ENCODE results near the gene RNF19B. TPM values are rescaled to one million over a fixed set of nuclear protein-coding genes. Genes with fewer than 3 reads are reported as not detected.

RNF19B gene, protein sequence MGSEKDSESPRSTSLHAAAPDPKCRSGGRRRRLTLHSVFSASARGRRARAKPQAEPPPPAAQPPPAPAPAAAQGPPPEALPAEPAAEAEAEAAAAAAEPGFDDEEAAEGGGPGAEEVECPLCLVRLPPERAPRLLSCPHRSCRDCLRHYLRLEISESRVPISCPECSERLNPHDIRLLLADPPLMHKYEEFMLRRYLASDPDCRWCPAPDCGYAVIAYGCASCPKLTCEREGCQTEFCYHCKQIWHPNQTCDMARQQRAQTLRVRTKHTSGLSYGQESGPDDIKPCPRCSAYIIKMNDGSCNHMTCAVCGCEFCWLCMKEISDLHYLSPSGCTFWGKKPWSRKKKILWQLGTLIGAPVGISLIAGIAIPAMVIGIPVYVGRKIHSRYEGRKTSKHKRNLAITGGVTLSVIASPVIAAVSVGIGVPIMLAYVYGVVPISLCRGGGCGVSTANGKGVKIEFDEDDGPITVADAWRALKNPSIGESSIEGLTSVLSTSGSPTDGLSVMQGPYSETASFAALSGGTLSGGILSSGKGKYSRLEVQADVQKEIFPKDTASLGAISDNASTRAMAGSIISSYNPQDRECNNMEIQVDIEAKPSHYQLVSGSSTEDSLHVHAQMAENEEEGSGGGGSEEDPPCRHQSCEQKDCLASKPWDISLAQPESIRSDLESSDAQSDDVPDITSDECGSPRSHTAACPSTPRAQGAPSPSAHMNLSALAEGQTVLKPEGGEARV
- total RNA-seq, result 10 to 100 TPM in 6 of 8 experiments, 1 to 10 TPM in 2; 6.4 to 26.1 (median 22.3) TPM

DNA sequence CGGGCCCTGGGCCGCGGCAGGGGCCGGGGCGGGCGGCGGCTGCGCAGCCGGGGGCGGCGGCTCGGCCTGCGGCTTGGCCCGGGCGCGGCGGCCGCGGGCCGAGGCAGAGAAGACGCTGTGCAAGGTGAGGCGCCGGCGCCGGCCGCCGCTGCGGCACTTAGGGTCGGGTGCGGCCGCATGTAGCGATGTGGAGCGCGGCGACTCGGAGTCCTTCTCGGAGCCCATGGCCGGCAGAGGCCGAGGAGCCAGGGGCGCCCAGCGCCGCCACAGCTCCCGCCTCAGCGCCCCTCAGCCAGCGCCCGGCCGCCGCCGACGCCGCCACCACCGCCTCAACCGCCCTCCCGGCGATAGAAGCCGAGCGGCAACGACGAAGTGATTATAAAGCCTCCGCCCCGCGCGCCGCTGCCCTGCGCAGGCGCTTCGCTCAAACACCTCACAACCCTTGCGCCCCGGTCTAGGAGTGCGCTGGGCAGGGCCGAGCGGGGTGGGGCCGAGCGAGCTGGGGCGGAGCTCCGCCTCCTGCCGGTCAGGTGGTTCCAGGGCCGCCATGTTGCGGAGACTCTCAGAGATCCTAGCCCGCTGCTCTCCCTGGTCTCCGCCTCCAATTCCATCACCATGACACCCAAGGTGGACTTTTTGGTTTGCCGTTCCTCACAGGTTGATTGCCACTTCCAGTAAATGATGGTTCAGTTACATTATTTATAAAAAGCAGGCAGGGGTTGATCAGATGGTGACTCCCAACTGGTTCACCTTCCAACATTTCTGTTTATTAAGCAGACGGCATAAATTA, at the start of gene RNF19B:
Gene RNF19B, minus strand, starts transcription at position 349 of the 790 bp plus-strand sequence. Its CDS starts 124 bp downstream, at position 225.
- in situ Hi-C loops (cut with MboI; ENCODE audit: low pct_unique_long_range_greater_than_20kb in 2 of 9, low sequenced_read_pairs in 9 of 9, unreplicated experiment in 9 of 9), result no loop called here
- WGBS, 10 experiments, result 0 to 40% (median 9%) methylated on average over 1 to 12 of the region's 83 CpGs; no CpG with 5 or more reads in 2 of the 10 experiments
- H3K27ac ChIP-seq, result peak within 1 kb of the TSS; percentile 63 to 69
- peak; percentile 84 to 95 (median 94) for ATAC-seq (replicated peaks in 6 of 8)
- H3K4me1 ChIP-seq (replicated peaks in 1 of 2), result peaks cover 14 to 18% of the 10 kb centered on the region in 2 donors
- peak within 1 kb of the TSS; percentile 48 to 81 (median 69) for H3K4me3 ChIP-seq

DNA sequence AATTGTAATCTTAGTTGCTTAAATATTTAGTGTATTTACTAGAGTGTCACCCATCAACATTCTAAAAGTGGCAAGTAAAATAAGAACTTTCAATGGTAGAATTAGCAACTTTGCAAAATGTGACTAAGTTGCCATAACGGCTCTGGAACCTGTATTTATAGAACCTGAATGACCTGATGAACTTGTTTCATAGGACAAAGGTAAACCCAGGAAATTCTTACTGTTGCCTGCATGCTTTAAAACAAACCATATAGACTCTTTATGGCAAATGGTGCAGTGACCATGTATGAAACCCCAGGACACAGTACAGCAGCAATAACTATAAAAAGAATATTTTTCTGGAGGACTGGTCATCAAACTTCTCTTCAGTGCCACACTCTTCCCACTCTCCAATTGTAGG, 49.2 kb upstream of the RNF19B start:
- Histone ChIP-seq H3K27ac (no peak overlapping the region), H3K4me1 (replicated peaks in 1 of 2) (peaks cover 0 to 5% of the 10 kb centered on the region in 2 donors), H3K4me3 (no peak overlapping the region)
- WGBS, 10 experiments, result 63 to 100% (median 88%) methylated on average over 1 of the region's 1 CpG; no CpG with 5 or more reads in 1 of the 10 experiments
- no peak for ATAC-seq (replicated peaks in 6 of 8)
- in situ Hi-C loops (cut with MboI; ENCODE audit: low pct_unique_long_range_greater_than_20kb in 2 of 9, low sequenced_read_pairs in 9 of 9, unreplicated experiment in 9 of 9), result no loop called here

DNA sequence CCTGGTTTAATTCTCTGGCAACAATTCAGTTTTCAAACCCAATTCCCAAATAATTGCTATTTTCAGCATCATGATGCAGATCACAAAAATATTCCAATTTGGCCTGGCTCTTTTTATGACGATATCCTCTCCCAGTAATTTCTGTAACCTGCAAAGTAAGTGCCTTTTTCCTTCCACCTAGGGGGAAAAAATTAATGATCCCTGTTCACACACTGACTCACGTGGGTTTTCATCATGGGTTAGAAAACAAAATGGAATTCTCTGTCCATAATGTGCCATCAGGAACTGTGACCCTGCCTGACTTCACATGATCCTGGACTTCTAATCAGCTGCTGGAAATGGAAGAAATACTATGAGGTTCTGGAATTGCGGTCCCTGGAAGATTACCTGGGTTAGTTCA, 47.6 kb upstream of the RNF19B start:
- H3K4me1 ChIP-seq (replicated peaks in 1 of 2), result peaks cover 0 to 5% of the 10 kb centered on the region in 2 donors
- WGBS, 10 experiments, result 10 to 100% (median 91%) methylated on average over 1 to 3 of the region's 3 CpGs; no CpG with 5 or more reads in 1 of the 10 experiments
- no peak for ATAC-seq (replicated peaks in 6 of 8)
- in situ Hi-C loops (cut with MboI; ENCODE audit: low pct_unique_long_range_greater_than_20kb in 2 of 9, low sequenced_read_pairs in 9 of 9, unreplicated experiment in 9 of 9), result no loop called here
- H3K27ac ChIP-seq, result no peak overlapping the region
- H3K4me3 ChIP-seq, result no peak overlapping the region

DNA sequence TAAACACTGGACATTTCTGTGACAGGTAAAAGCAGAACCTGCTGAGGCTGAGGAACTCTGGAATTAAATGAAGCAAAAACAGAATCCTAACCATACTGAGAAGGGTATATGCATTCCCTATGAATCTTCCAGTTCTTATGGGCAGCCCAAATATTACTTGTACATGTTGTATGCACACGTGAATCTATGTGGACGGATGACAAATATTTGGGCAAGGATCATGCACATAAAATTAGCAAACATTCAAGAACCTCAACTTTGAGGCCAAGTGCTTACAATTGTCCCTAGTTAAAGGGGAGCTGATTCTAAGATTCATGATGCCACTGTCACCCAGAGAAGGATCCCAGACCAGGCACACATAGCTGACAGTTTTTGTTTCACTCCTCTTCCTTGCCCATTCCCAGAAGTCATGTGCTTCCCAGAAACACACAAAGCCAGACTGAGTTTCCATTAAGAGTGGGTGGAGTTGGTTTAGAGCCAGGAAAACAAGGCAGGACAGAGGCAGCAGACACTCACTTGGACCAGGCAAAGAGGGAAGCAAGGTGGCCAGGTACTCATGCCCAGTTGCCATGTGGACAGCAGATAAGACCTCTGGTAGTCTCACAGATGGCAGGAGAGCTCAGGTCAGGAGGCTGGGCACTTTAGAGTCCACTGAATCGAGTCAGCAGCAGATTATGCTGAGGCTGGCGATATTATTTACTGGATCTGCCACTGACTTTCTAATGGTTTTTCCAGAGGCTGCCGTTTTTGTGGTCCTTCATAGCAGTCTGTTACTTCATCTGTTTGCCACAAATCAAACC, 46.5 kb upstream of the RNF19B start:
- peak; percentile 50 to 73 (median 55) for ATAC-seq (replicated peaks in 6 of 8)
- Histone ChIP-seq H3K27ac (no peak overlapping the region), H3K4me3 (no peak overlapping the region), H3K4me1 (replicated peaks in 1 of 2) (peaks cover 1 to 5% of the 10 kb centered on the region in 2 donors)
- in situ Hi-C loops (cut with MboI; ENCODE audit: low pct_unique_long_range_greater_than_20kb in 2 of 9, low sequenced_read_pairs in 9 of 9, unreplicated experiment in 9 of 9), result no loop called here
- 8 to 97% (median 78%) methylated on average over 2 to 5 of the region's 5 CpGs; no CpG with 5 or more reads in 1 of the 10 experiments for WGBS, 10 experiments

DNA sequence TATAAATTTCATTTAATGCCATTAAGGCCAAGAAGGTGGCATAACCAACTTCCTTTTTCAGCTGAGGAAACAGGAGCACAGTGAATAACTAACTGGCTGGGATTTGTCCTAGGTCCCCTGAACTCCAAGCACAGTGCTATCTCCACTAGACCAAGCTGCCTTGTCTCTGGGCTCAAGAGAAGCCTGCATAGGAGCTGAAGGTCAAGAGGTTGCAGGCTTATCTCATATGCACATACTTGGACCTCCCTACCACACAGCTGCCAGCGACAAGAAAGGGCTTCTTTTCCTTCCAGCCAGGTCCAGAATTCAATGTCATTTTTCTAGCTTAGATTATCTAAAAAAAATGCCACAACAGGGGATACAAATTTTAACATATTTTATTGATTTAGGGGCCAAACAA, 45.0 kb upstream of the RNF19B start:
- no peak overlapping the region for H3K27ac ChIP-seq
- in situ Hi-C loops (cut with MboI; ENCODE audit: low pct_unique_long_range_greater_than_20kb in 2 of 9, low sequenced_read_pairs in 9 of 9, unreplicated experiment in 9 of 9), result loop anchor here in 1 of 9 experiments (10.0 kb wide), 1 partner anchor 75 kb away; no protein-coding TSS in a partner anchor
- ATAC-seq (replicated peaks in 6 of 8), result no peak
- H3K4me3 ChIP-seq, result no peak overlapping the region
- H3K4me1 ChIP-seq (replicated peaks in 1 of 2), result peaks cover 0 to 8% of the 10 kb centered on the region in 2 donors
- WGBS, 10 experiments, result 0 to 17% methylated on average over 1 of the region's 1 CpG; no CpG with 5 or more reads in 8 of the 10 experiments

DNA sequence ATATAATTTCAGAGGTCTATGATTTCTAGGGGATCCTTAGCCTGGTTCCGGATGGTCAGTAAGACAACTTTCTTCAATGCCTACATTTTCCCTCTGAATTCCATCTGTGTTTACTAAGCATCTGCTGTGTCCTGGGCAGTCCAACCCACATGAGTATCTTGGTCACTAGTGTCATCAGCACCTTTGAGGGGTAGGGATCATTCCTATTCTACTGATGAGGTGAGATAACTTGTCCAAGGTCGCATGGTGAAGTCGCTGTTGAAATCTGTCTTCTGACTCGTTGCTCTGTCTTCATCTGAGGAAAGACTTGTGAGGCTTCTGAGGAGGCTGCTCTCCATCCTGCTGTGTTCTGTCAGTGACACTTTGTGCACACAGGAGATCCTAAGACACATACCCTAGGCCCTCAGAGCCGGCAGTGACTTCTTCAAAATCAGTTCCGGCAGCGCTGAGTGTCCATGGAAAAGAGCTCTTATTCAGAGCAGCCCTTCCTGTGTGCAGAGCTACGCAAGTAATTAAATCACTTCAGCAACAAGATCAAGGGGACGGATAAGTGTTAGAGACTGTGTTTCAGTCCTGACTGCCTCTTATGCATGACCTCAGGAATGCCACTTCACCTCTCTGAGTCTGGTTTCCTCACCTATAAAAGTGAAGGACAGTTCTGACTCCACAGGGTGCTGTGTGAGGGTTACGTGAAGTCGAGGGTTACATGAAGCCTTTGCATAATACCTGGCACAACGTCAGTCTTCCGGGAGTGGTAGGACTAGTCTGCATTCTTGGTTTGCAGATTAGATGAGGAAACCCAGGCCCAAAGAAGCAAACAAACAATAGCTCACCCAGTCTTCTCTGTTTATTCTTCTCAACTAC, 43.7 kb upstream of the RNF19B start:
- ATAC-seq (replicated peaks in 6 of 8), result peak in 1 of 8 experiments; percentile 4
- Histone ChIP-seq H3K27ac (no peak overlapping the region), H3K4me3 (no peak overlapping the region), H3K4me1 (replicated peaks in 1 of 2) (peaks cover 0 to 8% of the 10 kb centered on the region in 2 donors)
- 33 to 100% (median 87%) methylated on average over 1 to 13 of the region's 13 CpGs for WGBS, 10 experiments
- in situ Hi-C loops (cut with MboI; ENCODE audit: low pct_unique_long_range_greater_than_20kb in 2 of 9, low sequenced_read_pairs in 9 of 9, unreplicated experiment in 9 of 9), result loop anchor here in 1 of 9 experiments (10.0 kb wide), 1 partner anchor 73 kb away; no protein-coding TSS in a partner anchor

DNA sequence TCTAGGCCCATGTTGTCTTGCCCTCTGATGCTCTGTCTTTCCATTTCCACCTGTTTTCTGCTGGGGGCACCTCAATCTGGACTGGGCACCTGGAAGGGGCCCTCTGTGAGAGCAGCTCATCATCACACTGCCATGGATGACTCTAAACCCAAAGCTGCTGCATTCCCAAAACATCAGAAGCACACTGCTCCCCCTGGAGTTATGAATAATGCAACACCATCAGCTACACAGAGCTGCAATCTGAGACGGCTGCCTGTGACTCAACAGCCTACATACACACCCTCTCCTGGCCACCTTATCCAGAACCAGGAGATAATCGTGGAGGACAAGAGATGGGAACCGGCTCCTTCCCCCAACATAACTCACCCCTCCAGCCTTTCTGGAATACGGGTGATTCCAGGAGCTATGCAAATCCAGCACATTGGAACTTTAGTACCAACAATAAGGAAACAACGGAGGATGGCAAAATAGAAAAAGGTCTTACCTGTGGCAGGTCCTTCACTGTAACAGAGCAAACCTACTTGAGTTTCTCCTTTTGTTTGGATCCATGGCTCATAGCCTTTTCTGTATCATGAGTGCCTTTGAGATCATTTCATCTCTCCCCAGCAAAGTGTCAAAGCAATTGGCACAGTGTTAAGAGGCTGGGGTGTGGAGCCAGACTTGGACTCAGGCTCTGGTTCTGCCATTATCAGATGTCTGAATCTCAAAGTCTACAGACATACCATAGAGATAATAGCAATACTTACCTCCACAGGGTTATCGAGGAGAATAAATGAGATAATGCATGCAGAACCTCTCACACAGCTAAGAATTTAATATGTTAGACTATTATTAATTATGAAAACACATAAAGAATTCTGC, 42.8 kb upstream of the RNF19B start:
- in situ Hi-C loops (cut with MboI; ENCODE audit: low pct_unique_long_range_greater_than_20kb in 2 of 9, low sequenced_read_pairs in 9 of 9, unreplicated experiment in 9 of 9), result loop anchor here in 1 of 9 experiments (10.0 kb wide), 1 partner anchor 73 kb away; no protein-coding TSS in a partner anchor
- no peak overlapping the region for H3K27ac ChIP-seq
- peak; percentile 85 to 93 (median 90) for ATAC-seq (replicated peaks in 6 of 8)
- WGBS, 10 experiments, result 17 to 100% (median 73%) methylated on average over 1 to 6 of the region's 6 CpGs; no CpG with 5 or more reads in 1 of the 10 experiments
- peaks cover 0 to 8% of the 10 kb centered on the region in 2 donors for H3K4me1 ChIP-seq (replicated peaks in 1 of 2)
- H3K4me3 ChIP-seq, result no peak overlapping the region

DNA sequence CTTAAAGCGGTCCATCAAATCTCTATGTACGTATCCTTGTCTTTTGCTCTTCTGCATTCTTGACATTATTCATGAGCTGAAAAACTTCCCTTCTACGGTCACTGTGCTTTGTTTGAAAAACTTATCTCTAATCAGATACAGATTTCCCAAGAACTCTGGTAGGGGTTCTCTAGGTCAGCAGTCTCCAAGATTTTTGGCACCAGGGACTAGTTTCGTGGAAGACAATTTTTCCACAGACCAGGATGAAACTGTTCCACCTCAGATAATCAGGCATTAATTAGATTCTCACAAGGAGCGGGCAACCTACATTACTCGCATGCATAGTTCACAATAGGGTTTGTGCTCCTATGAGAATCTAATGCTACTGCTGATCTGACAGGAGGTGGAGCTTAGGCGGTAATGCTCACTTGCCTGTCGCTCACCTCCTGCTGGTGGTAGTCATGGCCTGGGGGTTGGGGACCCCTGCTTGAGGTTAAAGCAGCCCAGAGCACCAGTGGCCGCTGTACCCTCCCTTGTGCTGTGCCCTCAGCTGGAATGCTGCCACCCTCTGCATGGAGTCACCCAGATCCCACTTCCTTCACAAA, 41.3 kb upstream of the RNF19B start:
- Histone ChIP-seq H3K27ac (no peak overlapping the region), H3K4me1 (replicated peaks in 1 of 2) (peaks cover 0 to 8% of the 10 kb centered on the region in 2 donors), H3K4me3 (no peak overlapping the region)
- ATAC-seq (replicated peaks in 6 of 8), result peak in 2 of 8 experiments; percentile 17 to 29
- 55 to 100% (median 80%) methylated on average over 1 to 9 of the region's 9 CpGs; no CpG with 5 or more reads in 1 of the 10 experiments for WGBS, 10 experiments
- in situ Hi-C loops (cut with MboI; ENCODE audit: low pct_unique_long_range_greater_than_20kb in 2 of 9, low sequenced_read_pairs in 9 of 9, unreplicated experiment in 9 of 9), result loop anchor here in 1 of 9 experiments (10.0 kb wide), 1 partner anchor 71 kb away; no protein-coding TSS in a partner anchor

DNA sequence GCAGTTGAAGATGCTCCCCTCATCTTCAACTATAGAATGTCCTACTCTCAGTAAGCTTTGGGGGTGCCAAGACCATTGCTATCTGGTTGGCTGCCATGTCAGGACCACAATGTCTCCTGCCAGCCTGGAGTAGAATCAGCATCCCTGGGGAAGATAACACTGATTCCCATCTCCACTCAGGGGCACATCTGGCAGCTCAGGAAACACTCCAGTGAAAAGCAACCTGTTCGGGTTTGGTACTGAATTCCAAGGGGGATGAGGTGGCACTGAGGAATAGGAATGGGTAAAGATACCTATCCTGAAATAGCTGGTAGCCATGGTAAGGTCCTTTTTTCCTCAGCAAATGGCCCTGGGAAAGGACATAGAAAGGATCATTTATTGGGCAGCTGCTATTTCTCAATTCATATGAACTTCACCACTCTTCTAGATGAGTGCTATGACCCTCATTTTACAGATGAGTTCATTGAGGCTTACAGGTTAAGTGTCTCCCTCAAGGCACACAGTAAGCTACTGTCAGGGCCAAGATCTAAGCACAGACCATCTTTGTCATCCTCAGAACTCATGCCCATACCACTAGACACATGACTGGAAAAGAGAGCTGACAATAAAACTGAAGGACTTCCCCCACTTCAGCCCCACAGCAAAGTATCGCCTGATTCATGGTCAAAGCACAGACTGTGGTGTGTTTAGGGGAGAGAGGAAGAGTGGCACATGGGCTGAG, 40.7 kb upstream of the RNF19B start:
- in situ Hi-C loops (cut with MboI; ENCODE audit: low pct_unique_long_range_greater_than_20kb in 2 of 9, low sequenced_read_pairs in 9 of 9, unreplicated experiment in 9 of 9), result loop anchor here in 1 of 9 experiments (10.0 kb wide), 1 partner anchor 70 kb away; no protein-coding TSS in a partner anchor
- 67 to 100% (median 97%) methylated on average over 1 to 2 of the region's 2 CpGs; no CpG with 5 or more reads in 6 of the 10 experiments for WGBS, 10 experiments
- Histone ChIP-seq H3K4me3 (no peak overlapping the region), H3K4me1 (replicated peaks in 1 of 2) (peaks cover 0 to 8% of the 10 kb centered on the region in 2 donors), H3K27ac (no peak overlapping the region)
- ATAC-seq (replicated peaks in 6 of 8), result peak in 1 of 8 experiments; percentile 15
